Measurements from ENCODE around the gene RERE.

DNA sequence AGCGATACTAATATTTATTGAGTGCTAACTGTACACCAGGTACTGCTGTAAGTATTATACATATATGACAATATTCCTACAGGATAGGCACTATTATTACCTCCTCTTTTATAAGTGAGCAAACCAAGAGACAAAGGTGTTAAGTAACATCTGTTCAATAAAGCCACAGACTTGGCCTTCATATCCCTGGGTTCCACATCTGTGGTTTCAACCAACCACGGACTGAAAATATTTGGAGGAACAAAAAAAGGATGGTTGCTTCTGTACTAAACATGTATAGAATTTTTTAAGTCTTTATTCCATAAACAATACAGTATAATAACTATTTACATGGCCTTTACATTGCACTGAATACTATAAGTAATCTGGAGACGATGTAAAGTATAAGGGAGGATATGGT is 95.1 kb downstream of the RERE start:
- TF ChIP-seq POLR2A (IDR thresholded peaks at IDR 0.05; ENCODE audit: borderline replicate concordance, extremely low read depth, insufficient read depth, insufficient read length), result no peak
- no peak for TF ChIP-seq EGR1 (IDR thresholded peaks at IDR 0.05; ENCODE audit: low read depth)
- TF ChIP-seq, protein P1, sequence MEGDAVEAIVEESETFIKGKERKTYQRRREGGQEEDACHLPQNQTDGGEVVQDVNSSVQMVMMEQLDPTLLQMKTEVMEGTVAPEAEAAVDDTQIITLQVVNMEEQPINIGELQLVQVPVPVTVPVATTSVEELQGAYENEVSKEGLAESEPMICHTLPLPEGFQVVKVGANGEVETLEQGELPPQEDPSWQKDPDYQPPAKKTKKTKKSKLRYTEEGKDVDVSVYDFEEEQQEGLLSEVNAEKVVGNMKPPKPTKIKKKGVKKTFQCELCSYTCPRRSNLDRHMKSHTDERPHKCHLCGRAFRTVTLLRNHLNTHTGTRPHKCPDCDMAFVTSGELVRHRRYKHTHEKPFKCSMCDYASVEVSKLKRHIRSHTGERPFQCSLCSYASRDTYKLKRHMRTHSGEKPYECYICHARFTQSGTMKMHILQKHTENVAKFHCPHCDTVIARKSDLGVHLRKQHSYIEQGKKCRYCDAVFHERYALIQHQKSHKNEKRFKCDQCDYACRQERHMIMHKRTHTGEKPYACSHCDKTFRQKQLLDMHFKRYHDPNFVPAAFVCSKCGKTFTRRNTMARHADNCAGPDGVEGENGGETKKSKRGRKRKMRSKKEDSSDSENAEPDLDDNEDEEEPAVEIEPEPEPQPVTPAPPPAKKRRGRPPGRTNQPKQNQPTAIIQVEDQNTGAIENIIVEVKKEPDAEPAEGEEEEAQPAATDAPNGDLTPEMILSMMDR (IDR thresholded peaks at IDR 0.05 in 2 of 3, conservative IDR thresholded peaks at IDR 0.05 in 1 of 3; ENCODE audit: borderline replicate concordance in 1 of 3, insufficient read depth in 1 of 3, low read depth in 2 of 3, low read length in 2 of 3), result no peak
- TF ChIP-seq EZH2 (IDR thresholded peaks at IDR 0.05), result no peak
- no peak for TF ChIP-seq EZH2phosphoT487 (IDR thresholded peaks at IDR 0.05; ENCODE audit: borderline replicate concordance)
- TF ChIP-seq, protein P2, sequence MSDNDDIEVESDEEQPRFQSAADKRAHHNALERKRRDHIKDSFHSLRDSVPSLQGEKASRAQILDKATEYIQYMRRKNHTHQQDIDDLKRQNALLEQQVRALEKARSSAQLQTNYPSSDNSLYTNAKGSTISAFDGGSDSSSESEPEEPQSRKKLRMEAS (IDR thresholded peaks at IDR 0.05), result no peak
- TF ChIP-seq SIN3A (IDR thresholded peaks at IDR 0.05; ENCODE audit: low read depth), result no peak
- TF ChIP-seq JUND (IDR thresholded peaks at IDR 0.05), result no peak
- TF ChIP-seq, protein P3, sequence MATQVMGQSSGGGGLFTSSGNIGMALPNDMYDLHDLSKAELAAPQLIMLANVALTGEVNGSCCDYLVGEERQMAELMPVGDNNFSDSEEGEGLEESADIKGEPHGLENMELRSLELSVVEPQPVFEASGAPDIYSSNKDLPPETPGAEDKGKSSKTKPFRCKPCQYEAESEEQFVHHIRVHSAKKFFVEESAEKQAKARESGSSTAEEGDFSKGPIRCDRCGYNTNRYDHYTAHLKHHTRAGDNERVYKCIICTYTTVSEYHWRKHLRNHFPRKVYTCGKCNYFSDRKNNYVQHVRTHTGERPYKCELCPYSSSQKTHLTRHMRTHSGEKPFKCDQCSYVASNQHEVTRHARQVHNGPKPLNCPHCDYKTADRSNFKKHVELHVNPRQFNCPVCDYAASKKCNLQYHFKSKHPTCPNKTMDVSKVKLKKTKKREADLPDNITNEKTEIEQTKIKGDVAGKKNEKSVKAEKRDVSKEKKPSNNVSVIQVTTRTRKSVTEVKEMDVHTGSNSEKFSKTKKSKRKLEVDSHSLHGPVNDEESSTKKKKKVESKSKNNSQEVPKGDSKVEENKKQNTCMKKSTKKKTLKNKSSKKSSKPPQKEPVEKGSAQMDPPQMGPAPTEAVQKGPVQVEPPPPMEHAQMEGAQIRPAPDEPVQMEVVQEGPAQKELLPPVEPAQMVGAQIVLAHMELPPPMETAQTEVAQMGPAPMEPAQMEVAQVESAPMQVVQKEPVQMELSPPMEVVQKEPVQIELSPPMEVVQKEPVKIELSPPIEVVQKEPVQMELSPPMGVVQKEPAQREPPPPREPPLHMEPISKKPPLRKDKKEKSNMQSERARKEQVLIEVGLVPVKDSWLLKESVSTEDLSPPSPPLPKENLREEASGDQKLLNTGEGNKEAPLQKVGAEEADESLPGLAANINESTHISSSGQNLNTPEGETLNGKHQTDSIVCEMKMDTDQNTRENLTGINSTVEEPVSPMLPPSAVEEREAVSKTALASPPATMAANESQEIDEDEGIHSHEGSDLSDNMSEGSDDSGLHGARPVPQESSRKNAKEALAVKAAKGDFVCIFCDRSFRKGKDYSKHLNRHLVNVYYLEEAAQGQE (IDR thresholded peaks at IDR 0.05; ENCODE audit: low read depth), result no peak
- no peak for TF ChIP-seq POLR2AphosphoS5 (IDR thresholded peaks at IDR 0.05; ENCODE audit: low read depth, low read length)
- TF ChIP-seq, protein P4, sequence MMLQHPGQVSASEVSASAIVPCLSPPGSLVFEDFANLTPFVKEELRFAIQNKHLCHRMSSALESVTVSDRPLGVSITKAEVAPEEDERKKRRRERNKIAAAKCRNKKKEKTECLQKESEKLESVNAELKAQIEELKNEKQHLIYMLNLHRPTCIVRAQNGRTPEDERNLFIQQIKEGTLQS (IDR thresholded peaks at IDR 0.05), result no peak
- TF ChIP-seq CEBPB (IDR thresholded peaks at IDR 0.05; ENCODE audit: low read depth), result no peak
- TF ChIP-seq ZNF274 (IDR thresholded peaks at IDR 0.05; ENCODE audit: low read depth, low read length), result no peak
- no peak for TF ChIP-seq SRF (IDR thresholded peaks at IDR 0.05; ENCODE audit: low read depth)
